ENCODE measurements around the gene IFT43. TPM values are rescaled to one million over a fixed set of nuclear protein-coding genes. Genes with fewer than 3 reads are reported as not detected.

Gene IFT43
- total RNA-seq, 1 experiment from 2014 or later, result 24.2 TPM

DNA sequence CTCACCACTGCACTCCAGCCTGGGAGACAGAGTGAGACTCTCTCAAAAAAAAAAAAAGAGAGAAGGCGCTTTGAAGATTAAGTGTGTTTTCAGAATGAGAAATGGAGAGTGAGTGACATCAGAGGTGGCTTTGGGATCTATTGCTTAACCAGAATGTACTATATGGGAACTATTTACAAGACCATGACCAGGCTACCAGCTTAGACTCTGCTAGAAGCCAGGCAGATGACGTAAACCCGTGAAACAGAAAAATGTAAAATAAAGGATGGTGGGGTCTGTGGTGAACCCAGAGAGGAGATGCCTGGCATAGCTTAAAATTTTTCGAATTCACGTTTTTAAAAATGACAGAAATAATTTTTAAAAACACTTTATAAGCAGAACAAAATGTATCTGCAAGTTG is 82.0 kb downstream of the IFT43 start:
- H4K20me1 ChIP-seq (ENCODE audit: insufficient read depth), result no peaks in the 10 kb centered on the region
- ChIA-PET RAD21 (ENCODE audit: low non-redundant PET in 1 of 2, low total read pairs in 2 of 2, uncharacterized antibody in 2 of 2, unreplicated experiment in 2 of 2) (no interaction called here), CTCF (no interaction called here), POLR2A (no interaction called here)
- H3K27me3 ChIP-seq (ENCODE audit: insufficient read depth, low read length), result no peaks in the 10 kb centered on the region
- H3K27ac ChIP-seq (ENCODE audit: low read depth, low read length), result no peak overlapping the region
- no peaks in the 10 kb centered on the region for H3K79me2 ChIP-seq (ENCODE audit: insufficient read depth, low read length)
- no peak overlapping the region for H2AFZ ChIP-seq (ENCODE audit: low read depth, low read length, poor library complexity, severe bottlenecking)
- H3K4me3 ChIP-seq (replicated peaks in 1 of 2; ENCODE audit: low read depth in 1 of 2, low read length in 2 of 2), result no peak overlapping the region
- TF ChIP-seq SRF (IDR thresholded peaks at IDR 0.05; ENCODE audit: low read depth) (no peak), YY1 (IDR thresholded peaks at IDR 0.05; ENCODE audit: extremely low read depth, insufficient replicate concordance, low read depth, low read length) (no peak), POLR2A (IDR thresholded peaks at IDR 0.05; ENCODE audit: borderline replicate concordance, extremely low read depth, insufficient read depth, insufficient read length) (no peak), CBX3 (IDR thresholded peaks at IDR 0.05; ENCODE audit: low read depth) (no peak), EGR1 (IDR thresholded peaks at IDR 0.05; ENCODE audit: low read depth) (no peak), EZH2 (IDR thresholded peaks at IDR 0.05) (no peak), ZFX (IDR thresholded peaks at IDR 0.05) (no peak), SIN3A (IDR thresholded peaks at IDR 0.05; ENCODE audit: low read depth) (no peak), TCF7L2 (IDR thresholded peaks at IDR 0.05; ENCODE audit: borderline replicate concordance, extremely low read depth, insufficient read depth, insufficient read length) (no peak), ELF1 (IDR thresholded peaks at IDR 0.05; ENCODE audit: borderline replicate concordance, low read depth) (no peak), JUND (IDR thresholded peaks at IDR 0.05) (no peak), POLR2AphosphoS5 (IDR thresholded peaks at IDR 0.05; ENCODE audit: low read depth, low read length) (no peak), EZH2phosphoT487 (IDR thresholded peaks at IDR 0.05; ENCODE audit: borderline replicate concordance) (no peak), SP1 (IDR thresholded peaks at IDR 0.05; ENCODE audit: low read depth) (no peak)
- TF ChIP-seq, protein P1, sequence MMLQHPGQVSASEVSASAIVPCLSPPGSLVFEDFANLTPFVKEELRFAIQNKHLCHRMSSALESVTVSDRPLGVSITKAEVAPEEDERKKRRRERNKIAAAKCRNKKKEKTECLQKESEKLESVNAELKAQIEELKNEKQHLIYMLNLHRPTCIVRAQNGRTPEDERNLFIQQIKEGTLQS (IDR thresholded peaks at IDR 0.05), result no peak
- TF ChIP-seq, protein P2, sequence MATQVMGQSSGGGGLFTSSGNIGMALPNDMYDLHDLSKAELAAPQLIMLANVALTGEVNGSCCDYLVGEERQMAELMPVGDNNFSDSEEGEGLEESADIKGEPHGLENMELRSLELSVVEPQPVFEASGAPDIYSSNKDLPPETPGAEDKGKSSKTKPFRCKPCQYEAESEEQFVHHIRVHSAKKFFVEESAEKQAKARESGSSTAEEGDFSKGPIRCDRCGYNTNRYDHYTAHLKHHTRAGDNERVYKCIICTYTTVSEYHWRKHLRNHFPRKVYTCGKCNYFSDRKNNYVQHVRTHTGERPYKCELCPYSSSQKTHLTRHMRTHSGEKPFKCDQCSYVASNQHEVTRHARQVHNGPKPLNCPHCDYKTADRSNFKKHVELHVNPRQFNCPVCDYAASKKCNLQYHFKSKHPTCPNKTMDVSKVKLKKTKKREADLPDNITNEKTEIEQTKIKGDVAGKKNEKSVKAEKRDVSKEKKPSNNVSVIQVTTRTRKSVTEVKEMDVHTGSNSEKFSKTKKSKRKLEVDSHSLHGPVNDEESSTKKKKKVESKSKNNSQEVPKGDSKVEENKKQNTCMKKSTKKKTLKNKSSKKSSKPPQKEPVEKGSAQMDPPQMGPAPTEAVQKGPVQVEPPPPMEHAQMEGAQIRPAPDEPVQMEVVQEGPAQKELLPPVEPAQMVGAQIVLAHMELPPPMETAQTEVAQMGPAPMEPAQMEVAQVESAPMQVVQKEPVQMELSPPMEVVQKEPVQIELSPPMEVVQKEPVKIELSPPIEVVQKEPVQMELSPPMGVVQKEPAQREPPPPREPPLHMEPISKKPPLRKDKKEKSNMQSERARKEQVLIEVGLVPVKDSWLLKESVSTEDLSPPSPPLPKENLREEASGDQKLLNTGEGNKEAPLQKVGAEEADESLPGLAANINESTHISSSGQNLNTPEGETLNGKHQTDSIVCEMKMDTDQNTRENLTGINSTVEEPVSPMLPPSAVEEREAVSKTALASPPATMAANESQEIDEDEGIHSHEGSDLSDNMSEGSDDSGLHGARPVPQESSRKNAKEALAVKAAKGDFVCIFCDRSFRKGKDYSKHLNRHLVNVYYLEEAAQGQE (IDR thresholded peaks at IDR 0.05; ENCODE audit: low read depth), result no peak
- TF ChIP-seq, protein P3, sequence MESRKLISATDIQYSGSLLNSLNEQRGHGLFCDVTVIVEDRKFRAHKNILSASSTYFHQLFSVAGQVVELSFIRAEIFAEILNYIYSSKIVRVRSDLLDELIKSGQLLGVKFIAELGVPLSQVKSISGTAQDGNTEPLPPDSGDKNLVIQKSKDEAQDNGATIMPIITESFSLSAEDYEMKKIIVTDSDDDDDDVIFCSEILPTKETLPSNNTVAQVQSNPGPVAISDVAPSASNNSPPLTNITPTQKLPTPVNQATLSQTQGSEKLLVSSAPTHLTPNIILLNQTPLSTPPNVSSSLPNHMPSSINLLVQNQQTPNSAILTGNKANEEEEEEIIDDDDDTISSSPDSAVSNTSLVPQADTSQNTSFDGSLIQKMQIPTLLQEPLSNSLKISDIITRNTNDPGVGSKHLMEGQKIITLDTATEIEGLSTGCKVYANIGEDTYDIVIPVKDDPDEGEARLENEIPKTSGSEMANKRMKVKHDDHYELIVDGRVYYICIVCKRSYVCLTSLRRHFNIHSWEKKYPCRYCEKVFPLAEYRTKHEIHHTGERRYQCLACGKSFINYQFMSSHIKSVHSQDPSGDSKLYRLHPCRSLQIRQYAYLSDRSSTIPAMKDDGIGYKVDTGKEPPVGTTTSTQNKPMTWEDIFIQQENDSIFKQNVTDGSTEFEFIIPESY (IDR thresholded peaks at IDR 0.05; ENCODE audit: extremely low read depth, insufficient replicate concordance, low read length), result no peak
- TF ChIP-seq, protein P4, sequence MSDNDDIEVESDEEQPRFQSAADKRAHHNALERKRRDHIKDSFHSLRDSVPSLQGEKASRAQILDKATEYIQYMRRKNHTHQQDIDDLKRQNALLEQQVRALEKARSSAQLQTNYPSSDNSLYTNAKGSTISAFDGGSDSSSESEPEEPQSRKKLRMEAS (IDR thresholded peaks at IDR 0.05), result no peak
- TF ChIP-seq, protein P5, sequence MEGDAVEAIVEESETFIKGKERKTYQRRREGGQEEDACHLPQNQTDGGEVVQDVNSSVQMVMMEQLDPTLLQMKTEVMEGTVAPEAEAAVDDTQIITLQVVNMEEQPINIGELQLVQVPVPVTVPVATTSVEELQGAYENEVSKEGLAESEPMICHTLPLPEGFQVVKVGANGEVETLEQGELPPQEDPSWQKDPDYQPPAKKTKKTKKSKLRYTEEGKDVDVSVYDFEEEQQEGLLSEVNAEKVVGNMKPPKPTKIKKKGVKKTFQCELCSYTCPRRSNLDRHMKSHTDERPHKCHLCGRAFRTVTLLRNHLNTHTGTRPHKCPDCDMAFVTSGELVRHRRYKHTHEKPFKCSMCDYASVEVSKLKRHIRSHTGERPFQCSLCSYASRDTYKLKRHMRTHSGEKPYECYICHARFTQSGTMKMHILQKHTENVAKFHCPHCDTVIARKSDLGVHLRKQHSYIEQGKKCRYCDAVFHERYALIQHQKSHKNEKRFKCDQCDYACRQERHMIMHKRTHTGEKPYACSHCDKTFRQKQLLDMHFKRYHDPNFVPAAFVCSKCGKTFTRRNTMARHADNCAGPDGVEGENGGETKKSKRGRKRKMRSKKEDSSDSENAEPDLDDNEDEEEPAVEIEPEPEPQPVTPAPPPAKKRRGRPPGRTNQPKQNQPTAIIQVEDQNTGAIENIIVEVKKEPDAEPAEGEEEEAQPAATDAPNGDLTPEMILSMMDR (IDR thresholded peaks at IDR 0.05 in 2 of 3, conservative IDR thresholded peaks at IDR 0.05 in 1 of 3; ENCODE audit: borderline replicate concordance in 1 of 3, insufficient read depth in 1 of 3, low read depth in 2 of 3, low read length in 2 of 3), result no peak
- no TSS peak for BruUV-seq (replicated peaks)
- no peaks in the 10 kb centered on the region for H3K9me2 ChIP-seq (ENCODE audit: insufficient read depth)
- ATAC-seq, result no peak
- no peaks in the 10 kb centered on the region; a peak in 1 of 4 replicates for H3K36me3 ChIP-seq (ENCODE audit: control insufficient read depth in 1 of 2, insufficient read depth in 2 of 2, low read length in 2 of 2)
- H3K9ac ChIP-seq (ENCODE audit: low read length), result no peak overlapping the region
- DNase-seq (ENCODE audit: low read depth, low spot score), result no peak
- no peak overlapping the region for H3K4me2 ChIP-seq (ENCODE audit: low read length)
- no peaks in the 10 kb centered on the region for H3K4me1 ChIP-seq (ENCODE audit: control insufficient read depth in 1 of 2, insufficient read depth in 2 of 2, low read length in 2 of 2)
- no peaks in the 10 kb centered on the region for H3K9me3 ChIP-seq (ENCODE audit: control insufficient read depth in 1 of 2, insufficient read depth in 1 of 2, low read depth in 1 of 2, low read length in 2 of 2)
- intact Hi-C loops (cut with micrococcal nuclease), result no loop called here

Measured in HCT116 (cell line).